ENCODE measurements around the gene RERE.

The RERE gene

GRCh38 chr1:8458607-8459006, 358.8 kb downstream of the RERE start:
- no peak overlapping the region for H3K4me3 ChIP-seq (ENCODE audit: low read depth, low read length)
- DNase-seq (ENCODE audit: low read depth) = no peak
- TF ChIP-seq CTCF (IDR thresholded peaks at IDR 0.05; ENCODE audit: control insufficient read depth, extremely low read depth, insufficient read depth) = no peak

GRCh38 chr1:8457760-8458381, 359.6 kb downstream of the RERE start:
- no peak overlapping the region for H3K4me3 ChIP-seq (ENCODE audit: low read depth, low read length)
- DNase-seq (ENCODE audit: low read depth) = no peak
- no peak for TF ChIP-seq CTCF (IDR thresholded peaks at IDR 0.05; ENCODE audit: control insufficient read depth, extremely low read depth, insufficient read depth)

- no peak overlapping the region for H3K4me3 ChIP-seq (ENCODE audit: low read depth, low read length)
- no peak for DNase-seq (ENCODE audit: low read depth)
- no peak for TF ChIP-seq CTCF (IDR thresholded peaks at IDR 0.05; ENCODE audit: control insufficient read depth, extremely low read depth, insufficient read depth)
Measured at GRCh38 chr1:8456991-8457390, 360.4 kb downstream of the RERE start.

- no peak for DNase-seq (ENCODE audit: low read depth)
- H3K4me3 ChIP-seq (ENCODE audit: low read depth, low read length) = no peak overlapping the region
- TF ChIP-seq CTCF (IDR thresholded peaks at IDR 0.05; ENCODE audit: control insufficient read depth, extremely low read depth, insufficient read depth) = no peak
Measured at GRCh38 chr1:8456308-8456912, 361.0 kb downstream of the RERE start.

GRCh38 chr1:8455700-8456307, 361.6 kb downstream of the RERE start:
- TF ChIP-seq CTCF (IDR thresholded peaks at IDR 0.05; ENCODE audit: control insufficient read depth, extremely low read depth, insufficient read depth) = no peak
- no peak for DNase-seq (ENCODE audit: low read depth)
- H3K4me3 ChIP-seq (ENCODE audit: low read depth, low read length) = no peak overlapping the region

- no peak for DNase-seq (ENCODE audit: low read depth)
- no peak overlapping the region for H3K4me3 ChIP-seq (ENCODE audit: low read depth, low read length)
- TF ChIP-seq CTCF (IDR thresholded peaks at IDR 0.05; ENCODE audit: control insufficient read depth, extremely low read depth, insufficient read depth) = no peak
Measured at GRCh38 chr1:8450312-8450711, 367.1 kb downstream of the RERE start.
